HPDE6-E6E7 (cell line): Measurements from ENCODE around the gene ANKRD63.

Experiments
- DNase-seq: peaks from one replicate; pipeline ENCODE4 v3.0.0; 2011; ENCODE audit warnings: missing footprints; ENCODE audit errors: extremely low spot score

The ANKRD63 gene

DNA sequence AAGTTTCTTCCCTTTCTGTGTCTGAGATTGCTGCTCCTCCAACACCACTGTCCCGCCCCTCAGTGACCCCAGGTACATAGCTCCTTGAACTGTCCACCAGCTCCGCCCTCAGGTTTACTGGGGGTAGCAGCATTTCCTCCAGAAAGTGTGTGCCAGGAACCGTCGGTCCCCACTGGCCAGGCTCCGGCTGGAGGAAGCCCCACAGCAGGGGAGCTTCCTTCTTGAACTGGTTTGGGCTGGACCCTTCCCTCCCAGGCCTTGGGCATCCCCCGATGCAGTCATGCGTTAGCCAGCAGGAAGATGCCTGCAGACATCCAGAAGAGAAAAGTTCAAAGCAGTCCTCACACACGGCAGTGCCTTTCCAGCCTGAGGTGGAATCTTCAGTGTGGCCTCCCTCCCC is 24.3 kb downstream of the ANKRD63 start:
- DNase-seq: no peak

DNA sequence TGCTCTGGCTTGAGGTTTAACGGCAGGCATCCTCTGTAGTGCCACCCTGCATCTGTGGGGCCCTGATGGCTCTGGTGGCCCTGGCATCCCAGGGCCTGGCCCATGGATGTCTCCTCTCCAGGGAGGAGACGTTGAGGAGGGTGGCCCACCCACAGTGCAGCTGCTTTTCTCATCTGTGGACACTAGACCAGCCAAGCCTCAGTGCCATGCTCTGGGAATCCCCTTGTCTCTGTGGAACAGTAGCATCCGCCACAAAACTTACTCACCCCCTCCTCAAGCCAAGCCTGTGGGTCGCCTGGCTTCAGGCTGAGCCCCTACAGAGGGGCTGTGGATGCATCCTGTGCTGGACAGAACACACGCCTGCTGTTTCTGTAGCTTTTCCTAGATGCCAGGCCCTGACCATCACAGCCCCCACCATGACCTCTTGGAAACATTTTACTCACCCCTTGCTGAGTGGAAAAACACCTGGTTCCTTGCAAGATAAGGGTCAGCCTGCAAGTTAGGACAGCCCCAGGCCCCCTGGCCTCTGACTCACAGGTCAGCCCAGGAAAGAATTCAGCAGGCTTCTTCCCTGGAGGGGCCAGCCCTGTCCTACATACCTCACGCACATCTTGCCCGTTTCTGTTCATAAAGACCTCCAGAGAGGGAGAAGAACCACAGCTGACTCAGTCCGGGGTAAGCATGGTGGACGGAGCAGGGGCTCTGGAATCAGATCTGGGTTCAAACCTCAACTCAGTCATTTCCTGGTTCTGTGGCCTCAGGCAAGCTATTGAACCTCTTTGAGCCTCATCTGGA is 25.0 kb downstream of the ANKRD63 start:
- DNase-seq: no peak

DNA sequence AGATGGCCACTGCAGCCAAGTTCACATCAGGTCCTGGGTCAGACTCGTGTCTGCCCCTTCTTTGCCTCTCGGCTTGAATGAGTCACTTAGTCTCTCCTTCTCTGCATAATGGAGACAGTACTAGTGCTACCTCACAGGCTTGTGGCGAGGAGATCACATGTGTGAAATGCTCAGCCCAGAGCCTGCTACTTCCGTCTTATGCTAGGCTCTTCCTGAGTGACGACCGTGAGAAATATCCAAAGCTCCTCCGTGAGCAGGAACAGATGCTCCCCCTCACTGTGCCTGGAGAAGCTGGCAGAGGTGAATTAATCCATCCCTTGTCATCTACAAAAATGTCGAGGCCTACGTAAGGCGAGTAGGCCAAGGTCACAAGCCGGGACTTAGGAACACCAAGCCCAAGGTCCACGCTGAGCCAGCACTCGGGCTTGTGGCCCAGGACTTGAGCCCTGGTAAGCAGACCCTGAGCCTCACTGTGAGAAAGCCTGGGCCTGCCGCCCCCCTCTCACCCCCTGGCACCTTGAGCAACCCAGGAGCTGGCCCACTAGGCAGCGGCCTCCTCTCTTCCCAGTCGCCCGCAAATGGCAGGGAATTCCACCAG is 26.1 kb downstream of the ANKRD63 start:
- no peak for DNase-seq

DNA sequence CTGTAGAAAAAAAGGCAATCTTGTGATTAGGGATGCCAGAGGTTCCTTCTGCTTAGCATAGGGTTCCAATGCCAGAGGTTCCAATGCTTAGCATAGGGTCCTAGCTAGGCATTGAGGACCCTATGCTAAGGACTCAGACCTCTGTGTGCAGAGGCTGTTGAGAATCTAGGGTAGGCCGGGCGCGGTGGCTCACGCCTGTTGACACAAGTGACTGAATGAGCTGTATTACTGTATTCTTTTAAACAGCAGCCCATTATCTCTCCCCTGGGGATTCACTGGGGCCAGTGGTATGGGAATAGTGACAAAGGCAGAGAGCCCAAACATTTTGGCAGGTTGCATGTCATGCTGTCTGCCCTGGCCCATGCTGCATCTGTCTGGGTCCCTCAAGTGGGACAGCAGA is 27.8 kb downstream of the ANKRD63 start:
- DNase-seq: no peak

DNA sequence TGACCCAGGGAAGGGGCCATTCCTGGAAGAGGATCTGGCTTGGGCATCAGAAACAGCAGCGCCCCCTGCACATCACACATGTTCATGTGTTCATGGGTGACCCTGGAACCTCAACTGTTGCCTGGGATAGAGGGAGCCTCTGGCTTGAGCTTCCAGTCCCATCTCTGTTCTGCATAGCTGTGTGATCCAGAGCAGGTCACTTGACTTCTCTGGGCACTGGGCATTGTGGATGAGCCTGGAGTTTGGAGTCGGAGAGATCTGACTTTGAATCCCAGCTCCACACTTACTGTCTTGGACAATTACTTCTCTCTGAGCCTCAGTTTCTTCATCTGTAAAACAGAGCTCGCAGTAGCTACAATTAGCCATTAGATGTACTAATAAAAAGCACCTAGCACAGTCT is 28.4 kb downstream of the ANKRD63 start:
- no peak for DNase-seq

DNA sequence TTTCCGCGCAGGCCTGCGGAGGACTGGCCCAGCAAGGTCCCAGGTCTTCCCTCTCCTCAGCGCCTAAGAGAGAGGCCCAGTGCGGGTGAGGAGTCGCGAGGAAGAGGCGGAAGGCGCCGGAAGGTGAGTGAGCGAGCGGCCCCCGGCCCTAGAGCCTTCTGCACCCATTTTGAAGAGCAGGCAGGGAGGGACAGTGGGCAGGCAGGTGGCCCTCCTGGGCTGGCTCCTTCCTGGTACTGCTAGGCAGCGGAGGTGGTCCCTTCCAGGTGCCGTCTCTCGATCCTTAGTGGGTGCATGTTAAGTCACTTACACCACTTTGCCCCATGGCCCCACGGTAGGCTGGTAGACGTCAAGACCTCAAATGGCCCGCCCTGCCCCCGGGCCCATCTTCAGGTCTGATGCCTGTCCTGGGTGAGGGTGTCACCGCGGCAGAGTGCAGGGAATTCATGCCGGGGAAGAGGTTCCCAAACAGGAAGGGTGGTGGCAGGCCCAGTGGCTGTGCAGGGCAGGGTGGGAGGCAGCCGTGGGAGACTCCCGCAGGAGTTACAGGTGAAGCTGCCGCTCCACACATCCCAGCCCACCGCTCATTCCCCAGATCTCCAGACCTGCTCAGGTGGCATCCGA is 29.6 kb downstream of the ANKRD63 start:
- no peak for DNase-seq

DNA sequence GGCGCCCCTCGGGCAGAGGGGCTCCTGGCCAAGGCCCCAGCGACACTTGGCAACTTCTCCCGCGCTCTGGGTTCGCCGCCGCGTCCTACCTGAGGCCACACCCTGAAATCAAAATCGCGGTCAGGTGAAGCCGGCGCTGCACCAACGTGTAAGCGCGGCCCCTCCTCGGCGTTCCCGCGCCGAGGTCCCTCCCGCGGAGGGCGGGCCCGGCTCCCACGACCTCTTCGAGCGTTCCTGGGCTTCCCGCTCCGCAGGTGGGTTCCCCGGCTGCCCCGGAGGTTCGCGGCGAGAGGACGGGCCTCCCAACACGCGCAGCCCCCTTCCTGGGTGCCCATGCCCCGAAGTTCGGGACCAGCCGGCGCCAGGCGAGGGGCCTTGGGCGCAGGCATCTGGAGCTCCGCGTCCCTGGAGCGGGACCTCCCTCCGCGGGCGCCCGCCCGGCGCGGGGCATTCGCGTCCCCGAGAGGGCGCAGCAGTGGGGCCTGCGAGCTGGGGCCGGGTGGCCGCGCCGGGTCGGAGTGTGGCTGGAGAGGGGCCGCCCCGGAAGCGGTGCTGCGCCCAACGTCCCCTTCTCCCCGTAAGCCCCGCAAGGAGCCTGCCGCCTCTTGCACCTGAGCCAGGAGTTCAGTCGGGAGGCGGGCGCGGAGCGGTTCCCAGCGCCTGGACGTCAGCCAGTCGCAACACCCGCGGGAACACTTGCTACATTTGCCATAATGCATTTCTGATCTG is 30.3 kb downstream of the ANKRD63 start:
- DNase-seq: no peak

DNA sequence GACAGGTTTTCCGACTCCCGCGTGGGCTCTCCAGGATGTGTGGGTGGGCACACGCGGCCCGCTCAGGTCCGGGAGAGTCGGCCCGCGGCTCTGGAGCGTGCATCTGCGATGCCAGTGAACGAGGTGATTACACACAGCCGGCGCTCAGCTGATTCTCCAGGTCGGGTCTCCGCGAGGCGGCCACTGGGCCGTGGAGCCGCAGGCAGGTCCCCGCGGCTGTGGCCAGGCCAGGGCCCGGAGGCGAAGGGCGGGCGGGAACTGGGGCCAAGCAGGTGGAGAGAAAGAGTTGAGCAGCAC is 30.8 kb downstream of the ANKRD63 start:
- no peak for DNase-seq

DNA sequence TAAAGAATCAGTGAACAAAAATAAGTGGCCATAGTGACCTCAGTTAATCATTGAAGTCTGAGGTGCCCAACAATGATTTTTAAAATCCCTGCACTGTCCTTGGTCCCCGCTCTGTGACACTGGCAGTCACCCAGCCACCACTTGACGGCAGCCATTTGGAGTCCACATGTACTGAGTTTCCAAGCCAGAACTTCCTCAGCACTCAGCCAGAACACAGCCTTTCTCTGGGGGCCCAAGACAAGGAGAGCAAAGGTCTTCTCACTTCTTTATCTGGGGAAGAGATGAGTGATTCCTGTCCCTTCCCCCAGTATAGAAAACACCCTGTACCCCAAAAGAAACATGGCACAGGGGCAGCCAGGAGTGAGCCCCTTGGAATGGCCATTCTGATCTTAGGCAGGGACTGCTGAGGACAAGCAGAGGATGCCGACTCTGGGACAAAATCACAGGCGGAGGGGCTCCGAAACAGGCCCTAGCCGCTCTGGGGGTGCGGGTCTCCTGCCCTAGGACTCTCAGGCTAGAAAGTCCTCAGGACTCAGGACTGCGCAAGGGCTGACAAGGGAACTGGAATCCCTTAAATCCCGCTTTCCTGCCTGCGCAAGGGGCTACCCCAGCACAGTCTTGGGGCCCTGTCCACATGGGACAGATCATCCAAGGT is 31.3 kb downstream of the ANKRD63 start:
- no peak for DNase-seq

DNA sequence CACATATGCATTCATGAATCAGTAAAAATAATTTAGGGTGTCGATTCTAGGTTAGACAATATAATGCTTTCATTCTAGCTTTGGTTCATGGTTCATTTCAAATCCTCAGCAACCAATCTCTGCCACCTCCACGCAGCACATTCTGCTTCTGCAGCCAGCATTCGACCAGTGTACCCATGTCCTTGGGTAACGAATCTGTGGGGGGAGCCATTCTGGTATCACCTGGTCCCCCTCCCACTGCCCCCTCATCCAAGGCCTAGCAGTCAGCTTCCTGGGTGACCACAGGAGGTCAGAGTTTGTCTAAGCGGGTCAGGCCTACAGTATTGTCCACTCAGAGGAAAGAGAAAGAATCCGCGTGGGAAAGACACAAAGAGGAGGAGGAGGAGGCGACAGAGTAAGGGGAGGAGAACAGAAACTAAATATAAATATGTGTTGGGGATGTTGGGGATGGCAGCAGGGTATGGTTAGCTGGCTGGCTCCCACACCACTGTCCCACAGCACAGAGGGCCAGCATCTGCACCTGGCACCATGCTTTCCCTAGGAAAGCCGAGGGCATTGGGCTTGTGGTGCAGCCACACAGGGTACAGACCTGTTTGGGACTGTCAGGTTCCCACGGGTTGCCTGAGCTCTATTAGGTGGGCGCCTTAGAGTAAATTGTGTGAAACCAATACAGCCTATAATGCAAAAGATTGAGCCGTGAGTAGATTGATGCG is 31.9 kb downstream of the ANKRD63 start:
- no peak for DNase-seq

DNA sequence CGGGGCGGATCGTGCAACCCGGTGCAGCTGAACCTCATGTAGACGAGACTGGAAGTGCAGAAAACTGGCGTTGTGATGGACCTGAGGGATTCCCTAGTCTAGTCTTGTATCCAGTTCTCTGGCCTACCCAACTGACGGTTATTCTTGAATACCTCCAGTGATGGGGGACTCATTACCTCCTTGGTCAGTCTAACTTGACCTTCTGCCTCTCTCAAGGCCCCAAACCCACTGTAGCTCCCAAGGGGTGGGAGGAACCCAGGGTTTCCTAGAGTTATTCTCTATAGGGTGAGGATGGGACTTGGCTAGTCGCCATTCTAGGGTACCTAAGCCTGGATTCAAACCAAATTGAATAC is 32.6 kb downstream of the ANKRD63 start:
- DNase-seq: no peak

DNA sequence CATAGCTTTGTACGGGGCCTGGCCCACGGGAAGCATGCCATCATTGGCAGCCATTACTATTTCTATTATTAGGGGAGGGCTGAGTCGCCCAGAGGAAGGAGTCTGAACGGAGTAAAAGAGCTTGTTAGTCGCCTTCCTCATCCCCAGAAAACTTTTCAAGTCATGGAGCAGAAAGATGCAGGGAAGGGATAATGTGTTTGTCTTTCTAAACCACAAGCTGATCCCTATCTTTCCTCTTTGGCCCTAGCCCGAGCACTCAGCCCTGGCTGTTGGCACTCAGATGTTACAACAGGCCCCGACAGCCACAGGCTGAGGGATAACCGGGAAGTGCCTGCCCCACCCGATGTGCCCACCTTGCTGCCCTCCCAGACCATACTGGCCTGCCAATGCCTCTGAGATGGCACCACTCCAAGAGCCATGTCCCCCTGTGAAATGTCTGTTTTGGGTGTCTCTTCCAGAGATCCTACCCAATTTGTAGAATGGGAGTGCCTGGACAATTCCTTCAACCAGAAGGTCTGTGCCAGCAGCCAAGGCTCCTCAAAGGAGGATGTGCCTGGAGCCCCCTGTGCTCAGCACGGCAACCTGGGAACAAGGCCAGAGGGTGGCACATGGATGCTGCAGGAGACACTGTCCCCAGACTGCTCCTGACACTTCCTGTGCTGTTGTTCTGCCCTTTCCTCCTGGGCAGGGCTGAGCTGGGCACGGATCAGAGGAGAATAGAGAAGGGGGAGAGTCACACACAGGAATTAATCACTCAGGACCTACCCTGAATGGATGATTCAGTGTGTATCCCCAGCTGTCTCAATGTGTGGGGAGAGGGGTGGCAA is 33.2 kb downstream of the ANKRD63 start:
- no peak for DNase-seq

DNA sequence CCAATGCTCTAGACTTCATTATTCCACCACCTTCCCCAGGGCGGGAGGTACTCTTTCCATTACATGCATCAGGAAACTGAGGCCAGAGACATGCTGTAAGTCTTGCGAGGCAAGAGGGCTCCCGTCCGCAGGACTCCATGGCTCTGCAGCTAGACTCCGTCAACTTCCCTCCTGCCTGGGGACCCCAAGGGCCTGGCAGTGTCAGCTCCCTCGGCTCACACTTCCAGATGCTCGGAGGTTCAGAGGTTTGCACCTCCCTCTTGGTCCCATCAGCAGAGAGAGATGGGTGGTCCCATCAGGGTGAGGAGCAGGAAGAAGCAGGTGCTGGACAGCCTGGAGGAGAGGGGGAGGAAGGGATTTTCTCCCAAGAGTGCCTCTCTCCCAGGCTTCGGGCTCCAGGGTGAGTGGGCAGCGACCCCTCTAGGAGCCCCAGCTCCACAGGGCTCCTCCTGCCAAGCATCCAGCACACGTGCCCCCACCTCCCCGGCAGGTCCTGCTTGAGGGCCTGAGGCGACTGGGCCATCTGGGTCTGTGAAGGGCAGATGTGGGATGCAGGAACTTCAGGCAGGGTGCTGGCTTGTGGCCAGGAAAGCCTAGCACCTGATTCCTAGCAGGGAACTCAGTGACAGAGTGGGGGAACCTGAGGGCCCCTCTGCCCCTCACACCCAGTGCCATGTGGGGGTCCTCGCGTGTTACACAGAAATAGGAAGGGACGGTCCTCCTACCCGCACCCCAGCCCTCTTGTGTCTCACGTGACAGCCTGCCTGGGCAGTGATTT is 34.7 kb downstream of the ANKRD63 start:
- DNase-seq: no peak

DNA sequence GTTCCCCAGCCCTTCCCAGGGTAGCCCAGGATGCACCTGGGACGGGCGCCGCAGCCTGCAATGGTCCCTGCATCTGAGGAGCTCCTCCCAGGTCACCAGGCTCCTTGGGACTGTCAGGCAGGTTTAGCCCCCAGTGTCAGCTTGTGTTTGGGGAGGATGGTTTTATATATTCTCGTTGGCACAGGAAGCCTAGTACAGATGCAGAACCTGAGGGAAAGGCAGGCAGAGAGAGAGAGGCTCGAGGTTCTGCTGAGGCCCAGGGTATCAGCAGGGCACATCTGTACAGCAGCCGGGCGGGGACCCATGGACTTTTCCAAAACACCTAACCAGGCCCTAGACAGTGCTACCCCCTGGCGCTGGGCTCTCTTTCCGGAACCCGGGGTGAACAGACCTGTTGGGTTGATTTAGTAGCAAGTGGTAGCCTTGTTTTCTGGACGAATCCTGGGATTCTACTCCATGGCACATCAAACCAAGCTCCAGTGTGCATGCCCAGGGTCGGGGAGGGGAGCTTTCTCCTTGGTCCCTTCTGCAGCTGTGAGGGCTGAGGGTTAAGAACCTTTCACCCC is 35.4 kb downstream of the ANKRD63 start:
- no peak for DNase-seq

DNA sequence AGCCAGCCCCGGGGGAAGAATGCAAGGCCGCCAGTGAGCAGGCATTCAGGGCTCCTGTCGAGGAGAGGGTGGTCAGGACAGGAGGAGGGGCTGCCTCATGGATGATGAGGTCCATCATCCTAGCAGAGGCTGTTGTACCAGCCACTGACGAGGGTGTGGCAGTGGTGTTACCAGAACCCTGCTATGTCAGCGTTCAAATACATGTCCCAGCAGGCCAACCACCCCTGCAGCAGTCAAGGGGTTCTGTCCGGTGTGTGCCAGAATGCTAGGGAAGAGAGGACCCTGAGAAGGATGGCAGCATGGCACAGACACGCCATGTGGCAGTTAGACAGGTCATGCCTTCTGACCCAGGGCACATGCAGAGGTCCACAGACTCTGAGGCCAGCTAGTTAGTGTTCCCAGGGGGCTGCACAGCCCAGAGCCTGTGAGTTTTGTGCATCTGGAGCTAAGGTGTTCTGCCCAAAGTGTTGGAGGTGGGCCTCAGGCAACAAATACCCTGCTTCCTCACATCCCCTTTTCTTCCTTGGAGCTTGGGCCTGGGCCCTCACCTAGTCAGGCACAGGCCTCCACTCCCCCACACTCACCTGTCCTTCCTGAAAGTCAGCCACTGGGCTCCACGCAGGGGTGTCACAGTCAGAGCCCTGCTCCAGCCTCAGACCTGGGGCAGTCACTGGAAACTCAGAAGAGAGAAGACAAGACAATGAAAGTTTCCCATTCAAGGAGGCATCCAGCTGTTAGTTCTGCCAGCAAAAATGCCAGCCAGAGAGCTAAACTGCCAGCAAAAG is 36.2 kb downstream of the ANKRD63 start:
- DNase-seq: no peak

DNA sequence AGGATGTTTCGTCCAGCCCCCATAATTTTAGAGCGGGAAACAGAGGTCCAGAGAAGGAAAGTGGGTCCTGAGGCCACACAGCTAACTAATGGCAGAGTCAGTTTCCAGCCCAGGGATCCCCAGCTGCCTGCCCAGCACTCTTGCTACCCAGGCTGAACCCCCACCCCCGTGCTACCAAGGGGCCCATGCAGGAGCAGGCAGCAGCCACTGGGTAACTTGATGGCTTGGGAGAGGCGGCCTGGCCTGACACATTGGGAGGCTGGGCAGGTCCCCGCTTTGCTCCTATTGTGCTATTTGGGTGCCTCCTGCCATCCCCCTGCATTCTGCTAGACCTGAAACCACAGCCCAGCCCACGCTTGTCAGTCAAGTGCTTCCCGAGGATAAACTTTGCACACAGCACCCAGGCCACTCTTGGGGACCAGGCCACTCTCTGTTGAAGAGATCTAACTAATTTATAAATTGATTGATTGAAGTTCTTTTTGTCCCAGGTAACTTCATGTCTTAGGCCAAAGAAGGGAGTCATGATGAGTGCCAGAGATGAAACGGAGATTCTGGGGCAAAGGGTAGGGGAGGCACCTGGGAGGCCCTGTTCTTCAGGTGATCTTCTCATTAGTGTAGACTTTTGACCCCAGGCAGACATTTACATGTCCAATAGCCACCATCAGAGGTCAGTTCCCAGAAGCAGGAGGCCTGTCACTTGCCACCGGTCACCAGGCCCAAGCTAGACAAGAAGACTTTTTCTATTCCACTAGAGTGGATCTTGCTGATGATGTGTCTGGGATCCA is 37.0 kb downstream of the ANKRD63 start:
- DNase-seq: no peak

DNA sequence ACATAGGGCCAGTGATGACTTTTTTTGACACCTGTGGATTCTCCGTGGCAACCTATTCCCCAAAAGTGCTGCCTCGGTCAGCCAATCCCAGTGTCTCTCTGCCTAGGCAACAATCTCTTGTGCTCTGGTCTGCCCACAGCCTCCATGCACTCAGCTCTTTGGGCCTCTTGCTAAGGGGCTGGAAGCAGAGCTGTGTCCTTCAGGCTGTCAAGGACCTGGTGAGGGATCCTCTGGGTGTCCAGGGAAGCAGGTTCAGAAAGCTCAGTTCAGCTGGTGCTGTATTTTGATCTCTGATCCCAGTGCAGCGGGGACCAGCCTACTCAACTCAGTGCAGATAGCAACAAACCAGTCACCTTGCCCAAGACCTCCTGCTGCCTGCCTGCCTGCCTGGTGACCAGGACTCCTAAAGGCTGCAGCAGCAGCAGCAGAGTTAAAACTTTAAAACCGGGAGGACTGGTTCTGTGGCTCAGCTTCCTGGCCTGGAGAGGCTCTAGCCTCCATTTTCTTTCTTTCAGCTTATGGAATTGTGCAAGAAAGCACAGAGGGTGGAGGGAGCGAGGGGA is 37.8 kb downstream of the ANKRD63 start:
- no peak for DNase-seq
